Common myeloid progenitor, CD34-positive (primary cell): Measurements from ENCODE around the gene CD24.

Experiments
- CTCF ChIA-PET: fragments of 350-600 bp; sonication (Branson Sonifier 250); formaldehyde crosslinking; loops from one replicate; lab custom pipeline; 2021; ENCODE audit warnings: antibody characterized with exemption; lab: Charles Lee
- POLR2A ChIA-PET: fragments of 350-600 bp; sonication (Branson Sonifier 250); formaldehyde crosslinking; loops from one replicate; lab custom pipeline; 2021; ENCODE audit warnings: antibody characterized with exemption; lab: Charles Lee
- DNase-seq, 3 donors: peaks; one replicate each; pipeline versions ENCODE4 v3.0.0 to v3.0.0-alpha.2; 2013
- H3K27ac ChIP-seq, 2 experiments: 1 replicate in 1 of 2; 2 replicates in 1 of 2; pipeline ENCODE4 v1.7.0; 2013; ENCODE audit warnings: inconsistent platforms in 2 of 2, low read length in 2 of 2, mild to moderate bottlenecking in 2 of 2, low read depth in 1 of 2, moderate library complexity in 1 of 2; ENCODE audit not compliant: severe bottlenecking in 2 of 2, insufficient read depth in 1 of 2, poor library complexity in 1 of 2
- H3K27me3 ChIP-seq, 5 experiments: replicated peaks in 2 of 5; 1 replicate in 3 of 5; 2 replicates in 2 of 5; pipeline versions ENCODE4 v1.6.1 to v1.7.0; 2013; ENCODE audit warnings: low read length in 4 of 5, mild to moderate bottlenecking in 2 of 5, moderate library complexity in 2 of 5, inconsistent platforms in 1 of 5; ENCODE audit not compliant: insufficient read depth in 5 of 5, control insufficient read depth in 4 of 5
- H3K36me3 ChIP-seq, 4 experiments: 1 replicate in 2 of 4; 2 replicates in 2 of 4; pipeline versions ENCODE4 v1.6.1 to v1.7.0; 2013; ENCODE audit warnings: low read length in 3 of 4, control low read depth in 1 of 4, mild to moderate bottlenecking in 1 of 4; ENCODE audit not compliant: control insufficient read depth in 4 of 4, insufficient read depth in 4 of 4
- H3K4me1 ChIP-seq, 4 experiments: 1 replicate in 3 of 4; 2 replicates in 1 of 4; pipeline versions ENCODE4 v1.6.1 to v1.7.1; 2013; ENCODE audit warnings: low read length in 3 of 4, mild to moderate bottlenecking in 3 of 4, control low read depth in 1 of 4, inconsistent platforms in 1 of 4, moderate library complexity in 1 of 4; ENCODE audit not compliant: control insufficient read depth in 4 of 4, insufficient read depth in 4 of 4; ENCODE audit errors: control extremely low read depth in 1 of 4
- H3K4me3 ChIP-seq, 7 experiments: 1 replicate in 4 of 7; 2 replicates in 3 of 7; pipeline versions ENCODE4 v1.5.1 to v1.7.0; 2013; ENCODE audit warnings: mild to moderate bottlenecking in 7 of 7, low read length in 6 of 7, moderate library complexity in 6 of 7, inconsistent platforms in 2 of 7, low read depth in 2 of 7, control low read depth in 1 of 7; ENCODE audit not compliant: insufficient read depth in 4 of 7, control insufficient read depth in 1 of 7; ENCODE audit errors: extremely low read depth in 1 of 7
- H3K9me3 ChIP-seq, 5 experiments: 1 replicate in 4 of 5; 2 replicates in 1 of 5; pipeline versions ENCODE4 v1.6.1 to v1.7.1; 2013; ENCODE audit warnings: low read length in 4 of 5, mild to moderate bottlenecking in 2 of 5, inconsistent platforms in 1 of 5, low read depth in 1 of 5, moderate library complexity in 1 of 5; ENCODE audit not compliant: control insufficient read depth in 4 of 5, insufficient read depth in 2 of 5; ENCODE audit errors: control extremely low read depth in 1 of 5
- WGBS: methylation state at CpG from one replicate; pipeline ENCODE4 v1.1.5; 2013; ENCODE audit not compliant: insufficient coverage; 5-methylcytosine and 5-hydroxymethylcytosine counted together

Gene CD24

DNA sequence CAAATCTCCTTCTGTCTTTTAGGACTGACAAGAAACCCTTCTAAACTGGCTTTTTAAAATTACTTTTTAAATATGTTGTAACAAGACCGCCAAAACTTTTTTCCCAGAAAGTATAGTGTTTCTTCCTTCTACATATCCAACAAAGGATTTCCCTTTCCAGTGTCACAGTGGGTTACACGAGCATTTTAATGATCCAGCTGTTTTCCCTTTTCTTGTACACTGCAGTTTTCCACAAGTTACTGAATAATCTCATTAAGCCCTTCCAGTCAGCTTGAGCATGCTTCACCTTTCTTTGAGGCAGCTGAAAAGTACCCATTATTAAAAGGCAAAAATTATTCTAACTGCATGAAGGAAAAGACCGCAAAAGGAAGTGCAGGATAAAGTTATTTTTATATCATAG lies 48.6 kb downstream of the CD24 start:
- Histone ChIP-seq H3K9me3 (no peaks in the 10 kb centered on the region), H3K4me3 (no peak overlapping the region), H3K4me1 (no peaks in the 10 kb centered on the region), H3K36me3 (no peaks in the 10 kb centered on the region), H3K27ac (no peak overlapping the region), H3K27me3 (peaks cover 2 to 28% (median 5%) of the 10 kb centered on the region in 5 experiments)
- ChIA-PET POLR2A (no interaction called here), CTCF (no interaction called here)
- WGBS = 67% methylated on average over 1 of the region's 3 CpGs
- no peak for DNase-seq

DNA sequence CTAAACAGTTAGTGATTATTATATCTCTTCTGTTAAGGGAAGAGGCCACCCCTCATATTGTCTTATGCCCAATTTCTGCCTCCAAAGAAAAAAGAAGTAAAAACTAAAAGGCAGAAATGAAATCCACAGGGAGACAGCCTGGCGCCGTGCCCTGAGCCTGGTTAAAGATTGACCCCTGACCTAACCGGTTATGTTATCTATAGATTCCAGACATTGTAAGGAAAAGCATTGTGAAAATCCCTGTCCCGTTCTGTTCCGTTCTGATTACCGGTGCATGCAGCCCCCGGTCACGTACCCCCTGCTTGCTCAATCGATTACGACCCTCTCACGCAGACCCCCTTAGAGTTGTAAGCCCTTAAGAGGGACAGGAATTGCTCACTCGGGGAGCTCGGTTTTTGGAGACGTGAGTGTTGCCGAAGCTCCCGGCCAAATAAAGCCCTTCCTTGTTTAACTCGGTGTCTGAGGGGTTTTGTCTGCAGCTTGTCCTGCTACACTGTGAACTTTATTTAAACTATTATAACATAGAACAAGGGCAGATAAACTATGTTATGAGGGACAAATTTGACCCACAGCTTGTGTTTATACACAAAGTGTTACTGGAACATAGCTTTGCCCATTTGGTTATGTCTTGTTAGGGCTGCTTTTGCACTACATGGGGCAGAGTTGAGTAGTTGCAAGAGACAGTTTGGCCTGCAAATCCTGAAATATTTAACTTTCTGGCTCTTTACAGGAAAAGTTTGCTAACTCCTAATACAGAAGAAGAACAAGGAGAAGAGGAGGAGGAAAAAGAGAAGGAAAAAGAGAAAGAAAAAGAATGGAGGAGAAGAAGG lies 49.6 kb downstream of the CD24 start:
- Histone ChIP-seq H3K4me1 (no peaks in the 10 kb centered on the region), H3K36me3 (no peaks in the 10 kb centered on the region), H3K9me3 (no peaks in the 10 kb centered on the region), H3K4me3 (no peak overlapping the region), H3K27me3 (peaks cover 2 to 28% (median 5%) of the 10 kb centered on the region in 5 experiments), H3K27ac (no peak overlapping the region)
- ChIA-PET POLR2A (no interaction called here), CTCF (interaction anchor here (0.6 kb wide), 1 partner anchor 304 kb away, joined by 3 read pairs; no protein-coding TSS in a partner anchor)
- 17% methylated on average over 16 of the region's 17 CpGs for WGBS
- DNase-seq = no peak

DNA sequence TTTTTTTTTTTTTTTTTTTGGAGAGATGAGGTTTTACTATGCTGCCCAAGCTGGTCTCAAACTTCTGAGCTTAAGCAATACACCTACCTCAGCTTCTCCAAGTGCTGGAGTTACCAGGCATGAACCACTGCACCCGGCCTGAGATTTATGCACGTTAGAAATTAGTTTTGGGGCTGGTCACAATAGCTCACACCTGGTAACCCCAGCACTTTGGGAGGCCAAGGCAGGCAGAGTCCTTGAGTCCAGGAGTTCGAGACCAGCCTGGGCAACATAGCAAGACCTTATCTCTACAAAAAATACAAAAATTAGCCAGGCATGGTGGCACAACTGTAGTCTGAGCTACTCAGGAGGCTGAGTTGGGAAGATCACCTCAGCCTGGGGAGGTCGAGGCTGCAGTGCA lies 51.9 kb downstream of the CD24 start:
- WGBS = 100% methylated on average over 3 of the region's 4 CpGs
- DNase-seq = no peak
- POLR2A ChIA-PET = no interaction called here

More for the DNA sequence above, 51.9 kb downstream of the CD24 start:
- Histone ChIP-seq H3K9me3 (no peaks in the 10 kb centered on the region), H3K27me3 (peaks cover 2 to 29% (median 9%) of the 10 kb centered on the region in 5 experiments), H3K27ac (no peak overlapping the region), H3K4me1 (no peaks in the 10 kb centered on the region), H3K36me3 (no peaks in the 10 kb centered on the region), H3K4me3 (no peak overlapping the region)
- CTCF ChIA-PET = no interaction called here
